DND-41 (cell line): Measurements from ENCODE around the gene NLRX1.

ENCODE experiments used
- EZH2 ChIP-seq: IDR thresholded peaks from 3 replicates; pipeline ENCODE4 v1.6.1; 2012; ENCODE audit warnings: borderline replicate concordance, low read depth, mild to moderate bottlenecking, moderate library complexity, low read length, inconsistent platforms; ENCODE audit not compliant: severe bottlenecking
- TF ChIP-seq, protein P1 (sequence below): IDR thresholded peaks from 2 replicates; pipeline ENCODE4 v1.5.1; 2012; ENCODE audit warnings: borderline replicate concordance, low read length, moderate library complexity, mild to moderate bottlenecking; ENCODE audit not compliant: poor library complexity, severe bottlenecking; ENCODE audit errors: extremely low read depth

DNA sequence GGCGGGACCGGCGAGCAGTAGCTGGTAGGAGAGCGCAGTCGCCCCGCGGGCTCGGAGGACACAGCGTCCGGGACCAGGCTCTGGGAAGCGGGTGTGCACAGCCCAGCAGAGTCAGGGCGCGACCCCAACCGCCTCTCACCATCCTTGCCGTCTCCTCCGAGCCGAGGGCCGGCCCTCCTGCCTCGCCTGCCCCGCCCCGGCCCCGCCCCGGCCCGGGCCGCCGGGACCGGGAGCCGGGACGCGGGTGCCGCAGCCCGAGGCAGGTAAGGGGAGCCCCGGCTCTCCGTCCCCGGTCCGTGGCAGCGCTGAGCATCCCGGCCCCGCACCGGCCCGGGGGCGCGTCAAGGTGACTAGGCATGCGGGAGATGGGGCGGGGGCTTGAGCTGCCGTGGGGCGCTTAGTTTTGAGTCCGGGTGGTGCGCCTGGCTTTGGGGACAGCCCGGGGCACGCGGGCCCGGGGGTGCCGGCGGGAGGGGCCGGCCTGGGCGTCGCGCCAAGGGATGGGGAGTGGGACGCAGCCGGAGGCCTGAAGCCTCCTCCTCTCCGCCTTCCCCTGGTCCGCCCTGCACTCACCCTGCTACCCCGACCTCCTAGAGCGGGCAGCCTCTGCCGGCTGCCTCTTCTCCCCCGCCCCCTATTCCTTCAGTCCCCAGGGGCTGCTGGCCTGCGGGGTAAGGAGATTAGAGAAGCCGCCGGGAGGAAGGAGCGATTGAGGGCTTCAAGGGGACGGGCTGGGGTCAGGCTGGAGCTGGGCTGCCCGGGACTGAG is 19.3 kb upstream of the NLRX1 start, which contains the start of gene ABCG4:
- TF ChIP-seq, protein P1, sequence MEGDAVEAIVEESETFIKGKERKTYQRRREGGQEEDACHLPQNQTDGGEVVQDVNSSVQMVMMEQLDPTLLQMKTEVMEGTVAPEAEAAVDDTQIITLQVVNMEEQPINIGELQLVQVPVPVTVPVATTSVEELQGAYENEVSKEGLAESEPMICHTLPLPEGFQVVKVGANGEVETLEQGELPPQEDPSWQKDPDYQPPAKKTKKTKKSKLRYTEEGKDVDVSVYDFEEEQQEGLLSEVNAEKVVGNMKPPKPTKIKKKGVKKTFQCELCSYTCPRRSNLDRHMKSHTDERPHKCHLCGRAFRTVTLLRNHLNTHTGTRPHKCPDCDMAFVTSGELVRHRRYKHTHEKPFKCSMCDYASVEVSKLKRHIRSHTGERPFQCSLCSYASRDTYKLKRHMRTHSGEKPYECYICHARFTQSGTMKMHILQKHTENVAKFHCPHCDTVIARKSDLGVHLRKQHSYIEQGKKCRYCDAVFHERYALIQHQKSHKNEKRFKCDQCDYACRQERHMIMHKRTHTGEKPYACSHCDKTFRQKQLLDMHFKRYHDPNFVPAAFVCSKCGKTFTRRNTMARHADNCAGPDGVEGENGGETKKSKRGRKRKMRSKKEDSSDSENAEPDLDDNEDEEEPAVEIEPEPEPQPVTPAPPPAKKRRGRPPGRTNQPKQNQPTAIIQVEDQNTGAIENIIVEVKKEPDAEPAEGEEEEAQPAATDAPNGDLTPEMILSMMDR: no peak
- no peak for TF ChIP-seq EZH2
